Endothelial cell of umbilical vein (primary cell): ENCODE measurements around the gene HUWE1.

Source experiments
- CTCF ChIP-seq, 2 donors: IDR thresholded peaks; 1 replicate in 1 of 2; 2 replicates in 1 of 2; pipeline ENCODE4 v1.5.1; 2011; ENCODE audit warnings: low read length in 2 of 2, mild to moderate bottlenecking in 2 of 2, moderate library complexity in 2 of 2, control low read depth in 1 of 2, inconsistent platforms in 1 of 2, low read depth in 1 of 2; ENCODE audit not compliant: insufficient read depth in 1 of 2; ENCODE audit errors: extremely low read depth in 1 of 2
- EZH2 ChIP-seq: IDR thresholded peaks from 2 replicates; pipeline ENCODE4 v1.6.1; 2012; ENCODE audit warnings: borderline replicate concordance, low read depth, mild to moderate bottlenecking, moderate library complexity, low read length, inconsistent platforms; ENCODE audit not compliant: severe bottlenecking
- JUN ChIP-seq: IDR thresholded peaks from 2 replicates; pipeline ENCODE4 v1.6.1; 2011; ENCODE audit warnings: borderline replicate concordance, low read depth; ENCODE audit not compliant: insufficient read length, insufficient read depth
- POLR2A ChIP-seq: IDR thresholded peaks from 2 replicates; pipeline ENCODE4 v1.6.1; 2012; ENCODE audit warnings: low read depth, mild to moderate bottlenecking, control low read depth, low read length
- POLR2AphosphoS5 ChIP-seq: IDR thresholded peaks from 2 replicates; pipeline ENCODE4 v1.6.1; 2012; ENCODE audit warnings: low read depth, mild to moderate bottlenecking, control low read depth, low read length, moderate library complexity; ENCODE audit not compliant: insufficient read depth
- TF ChIP-seq, protein P1 (sequence below): IDR thresholded peaks from 2 replicates; pipeline ENCODE4 v1.6.1; 2011; ENCODE audit not compliant: insufficient read depth, insufficient read length

DNA sequence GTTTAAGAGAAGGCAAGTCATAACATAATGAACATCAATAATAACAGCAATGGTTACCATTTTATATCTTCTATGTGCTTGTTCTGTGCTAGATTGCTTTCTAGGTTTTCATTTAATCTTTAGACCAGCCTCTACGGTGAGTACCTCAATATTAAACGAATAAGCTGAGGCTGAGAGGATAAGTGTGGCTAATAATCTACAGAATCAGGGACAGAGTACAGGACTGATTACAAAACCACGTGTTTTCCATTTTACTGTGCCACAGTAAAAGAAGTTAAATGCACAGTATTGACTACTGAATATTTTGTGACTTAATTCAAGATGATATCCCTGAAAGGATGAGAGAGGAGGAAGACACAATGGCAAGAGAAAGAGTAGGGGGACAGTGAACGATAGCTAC, 56.3 kb downstream of the HUWE1 start:
- no peak for TF ChIP-seq CTCF (IDR thresholded peaks at IDR 0.05; ENCODE audit: extremely low read depth in 1 of 2, insufficient read depth in 1 of 2, low read depth in 1 of 2, low read length in 2 of 2)
- TF ChIP-seq POLR2AphosphoS5 = no peak
- TF ChIP-seq POLR2A = no peak
- TF ChIP-seq EZH2 = no peak
- TF ChIP-seq, protein P1, sequence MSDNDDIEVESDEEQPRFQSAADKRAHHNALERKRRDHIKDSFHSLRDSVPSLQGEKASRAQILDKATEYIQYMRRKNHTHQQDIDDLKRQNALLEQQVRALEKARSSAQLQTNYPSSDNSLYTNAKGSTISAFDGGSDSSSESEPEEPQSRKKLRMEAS = no peak
- TF ChIP-seq JUN = no peak
